ENCODE measurements around the gene PGAM1.
A peak's percentile ranks its signal among the peaks of the same experiment; 100 is the strongest.
"Not testable (repeated sequence)": the region's sequence is repeated elsewhere in the genome, so short reads cannot be mapped to it uniquely, and the experiment has no call there.

PGAM1 gene

GRCh38 chr10:97408496-97408992 lies 17.4 kb upstream of the PGAM1 start:
- DNase-seq: no peak

- no peak for DNase-seq
Measured at GRCh38 chr10:97411406-97411805, 14.6 kb upstream of the PGAM1 start.

- DNase-seq: no peak
Measured at GRCh38 chr10:97412891-97413304, 13.1 kb upstream of the PGAM1 start.

GRCh38 chr10:97416565-97416964 lies 9.4 kb upstream of the PGAM1 start:
- no peak for DNase-seq

GRCh38 chr10:97423757-97424098 lies 2.3 kb upstream of the PGAM1 start:
- not testable (repeated sequence) for DNase-seq

- DNase-seq: no peak
Measured at GRCh38 chr10:97426776-97427570, 982 bp downstream of the PGAM1 start.

- DNase-seq: peak; percentile 51
Measured at GRCh38 chr10:97427571-97428179, 1.7 kb downstream of the PGAM1 start.

- DNase-seq: peak; percentile 65
Measured at GRCh38 chr10:97428572-97428981, 2.6 kb downstream of the PGAM1 start.

- DNase-seq: no peak
Measured at GRCh38 chr10:97434055-97434454, 8.1 kb downstream of the PGAM1 start.

GRCh38 chr10:97434557-97434956 lies 8.6 kb downstream of the PGAM1 start:
- DNase-seq: no peak

- no peak for DNase-seq
Measured at GRCh38 chr10:97435211-97435610, 9.2 kb downstream of the PGAM1 start.

GRCh38 chr10:97442277-97442676 lies 16.3 kb downstream of the PGAM1 start:
- no peak for DNase-seq

GRCh38 chr10:97444212-97444611 lies 18.2 kb downstream of the PGAM1 start:
- no peak for DNase-seq

GRCh38 chr10:97445357-97445721 lies 19.3 kb downstream of the PGAM1 start:
- no peak for DNase-seq

- peak; percentile 95 for DNase-seq
Measured at GRCh38 chr10:97445722-97446639, 20.0 kb downstream of the PGAM1 start, which contains the start of the genes EXOSC1 and ZDHHC16. EXOSC1 (minus strand) TSS chr10:97446006; CDS start chr10:97445985, 21 bp downstream. ZDHHC16 (plus strand) TSS chr10:97446175; CDS start chr10:97451676, 5,501 bp downstream.

GRCh38 chr10:97450828-97451227 lies 24.8 kb downstream of the PGAM1 start:
- no peak for DNase-seq

GRCh38 chr10:97451605-97452004 lies 25.6 kb downstream of the PGAM1 start:
- no peak for DNase-seq

GRCh38 chr10:97452352-97452751 lies 26.4 kb downstream of the PGAM1 start:
- no peak for DNase-seq

- no peak for DNase-seq
Measured at GRCh38 chr10:97454330-97455036, 28.5 kb downstream of the PGAM1 start.

- no peak for DNase-seq
Measured at GRCh38 chr10:97456034-97456685, 30.2 kb downstream of the PGAM1 start.

- no peak for DNase-seq
Measured at GRCh38 chr10:97456686-97457065, 30.7 kb downstream of the PGAM1 start.

GRCh38 chr10:97459111-97459510 lies 33.1 kb downstream of the PGAM1 start:
- no peak for DNase-seq
